ENCODE data around the gene UBTF. TPM values are rescaled to one million over a fixed set of nuclear protein-coding genes. Genes with fewer than 3 reads are reported as not detected.
A peak's percentile ranks its signal among the peaks of the same experiment; 100 is the strongest.

Gene UBTF
- total and polyA plus RNA-seq, 9 of the 15 experiments (the other 6 are each of a cell fraction or from before 2014, with no cell fraction given) = 1.2 to 113 (median 83.6) TPM

- no peaks in the 10 kb centered on the region for H3K27me3 ChIP-seq (ENCODE audit: control insufficient read depth in 2 of 2, insufficient read depth in 2 of 2, low read length in 2 of 2)
- peak; percentile 59 for FAIRE-seq
- peaks cover 50% of the 10 kb centered on the region for H3K36me3 ChIP-seq (ENCODE audit: control insufficient read depth, insufficient read depth, low read length)
- peaks cover 13 to 23% of the 10 kb centered on the region in 2 experiments for H3K4me1 ChIP-seq (replicated peaks in 1 of 2; ENCODE audit: control insufficient read depth in 2 of 2, insufficient read depth in 2 of 2, low read length in 2 of 2)
- POLR2A ChIA-PET = interaction anchor here (0.7 to 4.5 kb wide), 21 partner anchors 8 to 188 kb away, joined by 3 to 35 read pairs (median 4); no protein-coding TSS in a partner anchor
- no TSS peak for BruUV-seq (replicated peaks)
- in situ Hi-C loops (cut with MboI) (no loop called here), intact Hi-C loops (cut with micrococcal nuclease) (no loop called here)
- peak overlapping the region; percentile 97 for H3K27ac ChIP-seq (ENCODE audit: extremely low read depth, low read depth, low read length)
- WGBS (ENCODE audit: insufficient coverage, low coverage, missing lambda C conversion rate) = under 1% methylated on average over 30 of the region's 32 CpGs
- ATAC-seq = peak; percentile 68
- H3K9me1 ChIP-seq (ENCODE audit: control insufficient read depth, insufficient read depth, low read length) = no peaks in the 10 kb centered on the region
- CTCF ChIA-PET (ENCODE audit: low intra/inter-chr PET ratio) = no interaction called here
- H3K9ac ChIP-seq (ENCODE audit: insufficient read depth in 1 of 2, low read depth in 2 of 2, low read length in 2 of 2) = peak overlapping the region; percentile 91 to 97
- H3K4me3 ChIP-seq = peak overlapping the region; percentile 93
- H3K9me3 ChIP-seq (replicated peaks; ENCODE audit: control insufficient read depth, insufficient read depth, low read depth, low read length) = no peaks in the 10 kb centered on the region
- DNase-seq (ENCODE audit: extremely low read depth in 1 of 4, low spot score in 3 of 4) = peak in 3 of 4 experiments; percentile 85 to 88 (median 87)
- H4K20me1 ChIP-seq (replicated peaks; ENCODE audit: control insufficient read depth, insufficient read depth, low read length) = 0 out of 2 replicates have a peak, but pooled peaks cover 5% of the 10 kb centered on the region
- H3K79me2 ChIP-seq (ENCODE audit: control insufficient read depth, insufficient read depth, low read length) = peaks cover 52% of the 10 kb centered on the region
- H2AFZ ChIP-seq (ENCODE audit: low read depth, low read length) = peak overlapping the region; percentile 97
- peak overlapping the region; percentile 96 for H3K4me2 ChIP-seq (ENCODE audit: insufficient read depth, low read length)
- 0 out of 2 replicates have a peak, but pooled peaks have one; percentile 22 for TF ChIP-seq ARID1B (IDR thresholded peaks at IDR 0.05)
- TF ChIP-seq NR4A1 (CRISPR knock-in tag; IDR thresholded peaks at IDR 0.05) = 0 out of 2 replicates have a peak, but pooled peaks have one; percentile 15
- TF ChIP-seq NR4A1 (tag; IDR thresholded peaks at IDR 0.05) = no peak
- TF ChIP-seq ZHX1 (conservative IDR thresholded peaks at IDR 0.05; ENCODE audit: low read length) = no peak
- TF ChIP-seq CHD1 (IDR thresholded peaks at IDR 0.05; ENCODE audit: low read length) = peak; percentile 64
- TF ChIP-seq RBM25 (IDR thresholded peaks at IDR 0.05; ENCODE audit: low read depth, low read length, severe bottlenecking) = peak; percentile 94
- no peak for TF ChIP-seq ZC3H8 (IDR thresholded peaks at IDR 0.05)
- peak; percentile 32 for TF ChIP-seq SAP30 (IDR thresholded peaks at IDR 0.05; ENCODE audit: borderline replicate concordance, insufficient read depth, low read depth, low read length, poor library complexity, severe bottlenecking)
- TF ChIP-seq ETV6 (IDR thresholded peaks at IDR 0.05; ENCODE audit: borderline replicate concordance in 1 of 2, low read depth in 2 of 2, low read length in 1 of 2) = no peak
- no peak for TF ChIP-seq ETV6 (CRISPR knock-in tag; IDR thresholded peaks at IDR 0.05; ENCODE audit: borderline replicate concordance)
- peak; percentile 5 for TF ChIP-seq POLR2G (IDR thresholded peaks at IDR 0.05; ENCODE audit: low read depth, low read length)
- TF ChIP-seq GTF2E2 (tag; IDR thresholded peaks at IDR 0.05) = no peak
- no peak; the same call in 1 of the 2 replicates for TF ChIP-seq NR2C1 (IDR thresholded peaks at IDR 0.05)
- no peak for TF ChIP-seq NR2C1 (tag; IDR thresholded peaks at IDR 0.05)
- TF ChIP-seq PHF8 (IDR thresholded peaks at IDR 0.05; ENCODE audit: borderline replicate concordance, low read length) = peak; percentile 53; the same call in 1 of the 2 replicates
- TF ChIP-seq NCOA2 (IDR thresholded peaks at IDR 0.05; ENCODE audit: partially characterized antibody in 2 of 2) = no peak
- TF ChIP-seq KAT7 (CRISPR knock-in tag; IDR thresholded peaks at IDR 0.05; ENCODE audit: borderline replicate concordance) = no peak
- TF ChIP-seq HMGN3 (IDR thresholded peaks at IDR 0.05; ENCODE audit: borderline replicate concordance, extremely low read depth, insufficient read length, low read depth, low read length) = no peak
Measured at GRCh38 chr17:44187131-44187899, 32.2 kb downstream of the UBTF start.

All from K562 (cell line).